ENCODE results near the gene REM2.

REM2 gene

DNA sequence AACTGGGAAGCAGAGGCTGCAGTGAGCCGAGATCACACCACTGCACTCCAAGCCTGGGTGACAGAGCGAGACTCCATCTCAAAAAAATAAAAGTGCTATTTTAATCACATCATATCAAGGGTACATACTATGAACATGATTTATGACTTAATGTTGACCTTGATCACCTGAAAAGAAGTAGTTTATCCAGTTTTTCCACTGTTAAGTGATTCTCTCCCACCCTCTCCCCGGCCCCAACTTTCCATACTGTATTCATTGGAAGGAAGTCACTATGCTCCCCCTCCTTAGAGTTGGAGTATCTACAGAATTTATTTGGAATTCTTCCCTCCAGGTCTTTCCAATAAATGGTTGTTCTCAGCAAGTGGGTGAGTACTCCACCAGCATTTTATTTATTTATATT, 49.1 kb downstream of the REM2 start:
- no peak for DNase-seq

DNA sequence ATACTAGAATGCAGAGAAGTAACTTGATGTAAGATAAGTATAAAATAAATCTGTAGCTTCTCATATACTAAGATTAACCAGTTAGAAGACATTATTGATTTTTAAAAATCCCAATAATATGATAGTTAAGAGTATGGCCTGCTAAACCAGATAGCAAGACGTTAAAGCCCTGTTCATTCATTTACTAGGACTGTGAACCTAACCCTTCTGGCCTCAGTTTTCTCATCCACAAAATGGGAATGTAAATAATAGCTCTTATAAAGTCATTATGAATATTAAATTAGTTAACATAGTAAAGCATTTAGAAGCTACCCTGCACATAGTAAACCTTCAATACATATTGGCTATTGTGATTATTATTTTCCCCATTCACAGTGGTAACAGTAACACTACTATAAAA, 52.1 kb downstream of the REM2 start:
- no peak for DNase-seq
